Neural cell (in vitro differentiated cells): ENCODE data around the gene CMTM3. TPM values are rescaled to one million over a fixed set of nuclear protein-coding genes. Genes with fewer than 3 reads are reported as not detected.

Experiments used
- H2AFZ ChIP-seq: fragments of 200-600, 300-800 bp; sonication (generic), shearing (Covaris generic); 2 replicates; pipeline ENCODE4 v1.6.0; 2014; ENCODE audit warnings: low read depth, mild to moderate bottlenecking, antibody characterized with exemption, low read length, moderate library complexity
- H3F3A ChIP-seq: fragments of 200-600 bp; shearing (Covaris generic); 2 replicates; pipeline ENCODE4 v1.6.1; 2016; ENCODE audit warnings: mild to moderate bottlenecking, moderate library complexity, mixed read lengths, antibody characterized with exemption, low read length; ENCODE audit not compliant: insufficient read depth, poor library complexity, severe bottlenecking
- H3K27ac ChIP-seq: fragments of 200-600, 300-800 bp; sonication (generic), shearing (Covaris generic); 2 replicates; pipeline ENCODE4 v1.5.1; 2014; ENCODE audit warnings: mild to moderate bottlenecking, low read length, moderate library complexity
- H3K27me3 ChIP-seq: fragments of 300-800, 200-600 bp; sonication (generic), shearing (Covaris generic); 2 replicates; pipeline ENCODE4 v1.6.0; 2014; ENCODE audit warnings: mild to moderate bottlenecking, low read depth, low read length, moderate library complexity; ENCODE audit not compliant: insufficient read depth
- H3K36me3 ChIP-seq: fragments of 300-800, 200-600 bp; sonication (generic), shearing (Covaris generic); 2 replicates; pipeline ENCODE4 v1.5.1; 2014; ENCODE audit warnings: mild to moderate bottlenecking, antibody characterized with exemption, low read length, moderate library complexity; ENCODE audit not compliant: insufficient read depth
- H3K4me2 ChIP-seq: fragments of 300-800, 200-600 bp; sonication (generic), shearing (Covaris generic); 2 replicates; pipeline ENCODE4 v1.6.0; 2014; ENCODE audit warnings: mild to moderate bottlenecking, low read length
- H3K4me3 ChIP-seq: fragments of 300-800, 200-600 bp; sonication (generic), shearing (Covaris generic); 2 replicates; pipeline ENCODE4 v1.5.1; 2014; ENCODE audit warnings: mild to moderate bottlenecking, low read length, moderate library complexity
- H3K79me2 ChIP-seq: fragments of 200-600 bp; shearing (Covaris generic); replicated peaks from 2 replicates; pipeline ENCODE4 v1.6.0; 2014; ENCODE audit warnings: mild to moderate bottlenecking, low read length, moderate library complexity; ENCODE audit not compliant: insufficient read depth
- H3K9ac ChIP-seq: fragments of 300-800, 200-600 bp; sonication (generic), shearing (Covaris generic); 2 replicates; pipeline ENCODE4 v1.6.1; 2016; ENCODE audit warnings: mild to moderate bottlenecking, low read length, mixed read lengths
- H3K9me2 ChIP-seq: fragments of 200-600 bp; shearing (Covaris generic); 2 replicates; pipeline ENCODE4 v1.6.1; 2016; ENCODE audit warnings: mild to moderate bottlenecking, low read length, mixed read lengths; ENCODE audit not compliant: insufficient read depth
- H3K9me3 ChIP-seq: fragments of 200-600, 300-800 bp; sonication (generic), shearing (Covaris generic); 2 replicates; pipeline ENCODE4 v1.6.1; 2016; ENCODE audit warnings: mild to moderate bottlenecking, mixed run types, low read length, moderate library complexity, mixed read lengths
- H4K20me1 ChIP-seq: fragments of 200-600 bp; shearing (Covaris generic); 2 replicates; pipeline ENCODE4 v1.6.1; 2016; ENCODE audit warnings: mild to moderate bottlenecking, mixed run types; ENCODE audit not compliant: insufficient read depth
- CTCF ChIP-seq: fragments of 450-650 bp; IDR thresholded peaks from 2 replicates; pipeline ENCODE4 v1.5.1; 2014; ENCODE audit warnings: antibody characterized with exemption, mild to moderate bottlenecking, moderate library complexity; ENCODE audit not compliant: poor library complexity, severe bottlenecking
- EP300 ChIP-seq: fragments of 450-650 bp; conservative IDR thresholded peaks from 2 replicates; pipeline ENCODE4 v1.6.1; 2014; ENCODE audit warnings: antibody characterized with exemption, mild to moderate bottlenecking, moderate library complexity; ENCODE audit not compliant: poor library complexity, severe bottlenecking
- EZH2 ChIP-seq: fragments of 200-600, 300-800 bp; shearing (Covaris generic), sonication (generic); IDR thresholded peaks from 2 replicates; pipeline ENCODE4 v1.6.1; 2014; ENCODE audit warnings: antibody characterized with exemption, low read length, borderline replicate concordance, mild to moderate bottlenecking; ENCODE audit not compliant: insufficient read depth, poor library complexity, severe bottlenecking
- MXI1 ChIP-seq: fragments of 450-650 bp; conservative IDR thresholded peaks from 2 replicates; pipeline ENCODE4 v1.6.1; 2014; ENCODE audit warnings: antibody characterized with exemption, mild to moderate bottlenecking; ENCODE audit not compliant: poor library complexity, severe bottlenecking
- POLR2AphosphoS5 ChIP-seq: IDR thresholded peaks from 2 replicates; pipeline ENCODE4 v1.6.1; 2012
- RAD21 ChIP-seq: fragments of 450-650 bp; conservative IDR thresholded peaks from 2 replicates; pipeline ENCODE4 v1.6.1; 2014; ENCODE audit warnings: antibody characterized with exemption, mild to moderate bottlenecking, moderate library complexity
- REST ChIP-seq: IDR thresholded peaks from 2 replicates; pipeline ENCODE4 v1.6.1; 2012; ENCODE audit warnings: borderline replicate concordance
- SMC3 ChIP-seq: fragments of 450-650 bp; conservative IDR thresholded peaks from 2 replicates; pipeline ENCODE4 v1.6.1; 2014; ENCODE audit warnings: antibody characterized with exemption, mild to moderate bottlenecking, moderate library complexity; ENCODE audit not compliant: poor library complexity
- TAF1 ChIP-seq: IDR thresholded peaks from 2 replicates; pipeline ENCODE4 v1.6.1; 2012; ENCODE audit warnings: low read depth
- polyA minus RNA-seq: library from RNA; depleted of rRNA, polyadenylated mRNA; stranded (reverse); fragments of >200 nt; gene quantifications from 2 replicates; pipeline ENCODE4 v1.2.3, GENCODE V29; 2014
- polyA plus RNA-seq: library from polyadenylated mRNA; depleted of rRNA; stranded (reverse); fragments of >200 nt; gene quantifications from 2 replicates; pipeline ENCODE4 v1.2.3, GENCODE V29; 2014

Gene CMTM3
- polyA plus RNA-seq, result 7.7 and 8.2 TPM in 2 replicates
- polyA minus RNA-seq, result 4.6 and 6.3 TPM in 2 replicates

- peak; percentile 67 for TF ChIP-seq SMC3
- peak; percentile 77 for TF ChIP-seq CTCF
- TF ChIP-seq EP300, result no peak
- TF ChIP-seq RAD21, result peak; percentile 56
- no peaks in the 10 kb centered on the region for H3K9me3 ChIP-seq
- no peaks in the 10 kb centered on the region for H3K27me3 ChIP-seq
- no peak within 1 kb of the TSS for H3K27ac ChIP-seq
- H3K9ac ChIP-seq, result peak within 1 kb of the TSS; percentile 65
- no peaks in the 10 kb centered on the region for H3K79me2 ChIP-seq
- no peaks in the 10 kb centered on the region for H3K9me2 ChIP-seq
- H2AFZ ChIP-seq, result peak within 1 kb of the TSS; percentile 59
- H3K4me2 ChIP-seq, result peak within 1 kb of the TSS; percentile 55
- H4K20me1 ChIP-seq, result no peaks in the 10 kb centered on the region
- no peaks in the 10 kb centered on the region for H3K36me3 ChIP-seq
- H3F3A ChIP-seq, result no peaks in the 10 kb centered on the region
- peak within 1 kb of the TSS; percentile 74 for H3K4me3 ChIP-seq
These were observed at the start of gene CMTM3 for GRCh38 chr16:66604376-66605176. CMTM3 (plus strand) TSS chr16:66604704; CDS start chr16:66604806, 102 bp downstream.

GRCh38 chr16:66560107-66560506 is 44.4 kb upstream of the CMTM3 start:
- Histone ChIP-seq H3K4me2 (no peak overlapping the region), H3K36me3 (no peaks in the 10 kb centered on the region)
- TF ChIP-seq EP300, result no peak
- TF ChIP-seq CTCF, result no peak
- no peak for TF ChIP-seq REST
- no peak for TF ChIP-seq MXI1
- no peak for TF ChIP-seq POLR2AphosphoS5
- no peak for TF ChIP-seq SMC3
- TF ChIP-seq EZH2, result no peak
- no peak for TF ChIP-seq RAD21
- TF ChIP-seq TAF1, result no peak

More at GRCh38 chr16:66560107-66560506, 44.4 kb upstream of the CMTM3 start:
- H3F3A ChIP-seq, result no peaks in the 10 kb centered on the region
- no peak overlapping the region for H3K27ac ChIP-seq
- no peaks in the 10 kb centered on the region for H3K27me3 ChIP-seq
- H3K9me3 ChIP-seq, result no peaks in the 10 kb centered on the region
- no peak overlapping the region for H3K9ac ChIP-seq
- H3K4me3 ChIP-seq, result no peak overlapping the region
- no peak overlapping the region for H2AFZ ChIP-seq
- no peaks in the 10 kb centered on the region for H3K79me2 ChIP-seq
- H4K20me1 ChIP-seq, result no peaks in the 10 kb centered on the region
- no peaks in the 10 kb centered on the region for H3K9me2 ChIP-seq
